AG10803 (cell line): ENCODE measurements around the gene TCTN1.
A peak's percentile ranks its signal among the peaks of the same experiment; 100 is the strongest.
"Not testable (repeated sequence)": the region's sequence is repeated elsewhere in the genome, so short reads cannot be mapped to it uniquely, and the experiment has no call there.

ENCODE experiments used
- DNase-seq: peaks from one replicate; pipeline ENCODE4 v3.0.0; 2010; ENCODE audit warnings: low read depth
- H3K4me3 ChIP-seq: 2 replicates; pipeline ENCODE4 v1.5.1; 2011; ENCODE audit warnings: mild to moderate bottlenecking, low read length, control low read depth
- TF ChIP-seq, protein P1 (sequence below): conservative IDR thresholded peaks from 2 replicates; pipeline ENCODE4 v1.5.1; 2011; ENCODE audit warnings: mild to moderate bottlenecking, low read length, control low read depth, inconsistent platforms

TCTN1 gene

DNA sequence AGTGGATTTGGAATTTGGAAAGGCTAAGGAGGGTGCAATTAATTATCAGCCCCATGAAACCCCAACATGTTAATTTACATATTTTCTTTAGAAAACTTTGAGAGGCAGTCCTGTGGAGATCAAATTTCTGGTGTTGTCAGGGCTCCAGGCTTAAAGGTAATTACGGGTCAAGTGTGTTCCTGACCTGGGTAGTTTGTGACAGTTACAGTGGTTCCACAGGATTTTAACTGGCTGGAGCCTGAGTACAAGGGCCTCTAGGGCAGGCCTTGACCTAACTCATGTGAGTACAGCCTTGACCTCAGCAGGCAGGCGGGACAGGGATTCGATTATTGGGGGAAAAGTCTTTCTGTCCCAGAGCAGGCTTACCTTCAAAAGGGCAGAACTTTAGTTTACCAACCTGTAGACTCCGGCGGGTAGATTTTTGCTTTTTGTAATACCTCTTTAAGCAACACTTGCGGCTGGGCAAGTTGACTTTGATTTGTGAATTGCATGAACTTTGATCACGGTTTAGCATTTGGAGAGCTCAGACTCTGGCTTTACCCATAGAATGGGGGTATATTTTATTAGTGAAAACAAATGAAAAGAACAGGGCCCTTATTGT is 22.4 kb upstream of the TCTN1 start:
- TF ChIP-seq, protein P1, sequence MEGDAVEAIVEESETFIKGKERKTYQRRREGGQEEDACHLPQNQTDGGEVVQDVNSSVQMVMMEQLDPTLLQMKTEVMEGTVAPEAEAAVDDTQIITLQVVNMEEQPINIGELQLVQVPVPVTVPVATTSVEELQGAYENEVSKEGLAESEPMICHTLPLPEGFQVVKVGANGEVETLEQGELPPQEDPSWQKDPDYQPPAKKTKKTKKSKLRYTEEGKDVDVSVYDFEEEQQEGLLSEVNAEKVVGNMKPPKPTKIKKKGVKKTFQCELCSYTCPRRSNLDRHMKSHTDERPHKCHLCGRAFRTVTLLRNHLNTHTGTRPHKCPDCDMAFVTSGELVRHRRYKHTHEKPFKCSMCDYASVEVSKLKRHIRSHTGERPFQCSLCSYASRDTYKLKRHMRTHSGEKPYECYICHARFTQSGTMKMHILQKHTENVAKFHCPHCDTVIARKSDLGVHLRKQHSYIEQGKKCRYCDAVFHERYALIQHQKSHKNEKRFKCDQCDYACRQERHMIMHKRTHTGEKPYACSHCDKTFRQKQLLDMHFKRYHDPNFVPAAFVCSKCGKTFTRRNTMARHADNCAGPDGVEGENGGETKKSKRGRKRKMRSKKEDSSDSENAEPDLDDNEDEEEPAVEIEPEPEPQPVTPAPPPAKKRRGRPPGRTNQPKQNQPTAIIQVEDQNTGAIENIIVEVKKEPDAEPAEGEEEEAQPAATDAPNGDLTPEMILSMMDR, result no peak
- no peak overlapping the region for H3K4me3 ChIP-seq
- no peak for DNase-seq

DNA sequence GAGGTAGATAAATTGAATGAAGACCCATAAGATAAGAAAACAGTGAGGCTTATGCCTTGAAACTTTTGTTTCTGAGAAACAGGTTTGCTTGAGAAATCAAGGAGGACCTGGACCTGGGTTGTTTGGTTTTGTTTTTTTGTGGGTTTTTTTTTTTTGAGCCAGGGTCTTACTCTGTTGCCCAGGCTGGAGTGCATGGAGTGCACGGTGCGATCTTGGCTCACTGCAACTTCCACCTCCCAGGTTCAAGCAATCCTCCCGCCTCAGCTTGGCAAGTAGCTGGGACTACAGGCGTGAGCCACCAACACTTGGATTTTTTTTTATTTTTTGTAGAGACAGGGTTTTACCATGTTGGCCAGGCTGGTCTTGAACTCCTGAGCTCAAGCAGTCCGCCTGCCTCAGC is 21.9 kb upstream of the TCTN1 start:
- no peak for DNase-seq
- H3K4me3 ChIP-seq, result no peak overlapping the region
- TF ChIP-seq, protein P1, result no peak

DNA sequence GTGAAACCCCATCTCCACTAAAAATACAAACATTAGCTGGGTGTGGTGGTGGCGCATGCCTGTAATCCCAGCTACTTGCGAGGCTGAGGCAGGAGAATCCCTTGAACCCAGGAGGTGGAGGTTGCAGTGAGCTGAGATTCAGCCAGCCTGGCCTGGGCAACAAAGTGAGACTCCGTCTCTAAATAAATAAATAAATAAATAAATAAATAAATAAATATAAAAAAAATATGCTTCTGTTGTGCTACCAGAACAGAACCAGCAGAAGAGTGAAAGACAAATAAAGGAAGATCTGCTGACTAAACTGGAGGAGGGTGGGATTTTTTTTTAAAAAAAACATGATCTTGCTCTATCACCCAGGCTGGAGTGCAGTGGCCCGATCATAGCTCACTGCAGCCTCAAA is 21.0 kb upstream of the TCTN1 start:
- not testable (repeated sequence) for DNase-seq, H3K4me3 ChIP-seq

DNA sequence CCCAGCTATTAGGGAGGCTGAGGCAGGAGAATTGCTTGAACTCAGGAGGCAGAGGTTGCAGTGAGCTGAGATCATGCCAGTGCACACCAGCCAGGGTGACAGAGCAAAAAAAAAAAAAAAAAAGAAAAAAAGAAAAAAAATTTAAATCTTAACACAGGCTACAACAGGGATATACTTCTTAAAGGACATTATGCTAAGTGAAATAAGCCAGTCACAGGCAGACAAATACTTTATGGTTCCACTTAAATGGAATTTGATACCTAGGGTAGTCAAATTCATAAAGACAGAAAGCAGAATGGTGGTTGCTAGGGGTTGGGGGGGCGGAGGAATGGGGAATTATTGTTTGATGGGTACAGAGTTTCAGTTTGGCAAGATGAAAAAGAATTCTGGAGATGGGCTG is 16.0 kb upstream of the TCTN1 start:
- TF ChIP-seq, protein P1, result no peak
- DNase-seq, result no peak
- H3K4me3 ChIP-seq, result no peak overlapping the region

DNA sequence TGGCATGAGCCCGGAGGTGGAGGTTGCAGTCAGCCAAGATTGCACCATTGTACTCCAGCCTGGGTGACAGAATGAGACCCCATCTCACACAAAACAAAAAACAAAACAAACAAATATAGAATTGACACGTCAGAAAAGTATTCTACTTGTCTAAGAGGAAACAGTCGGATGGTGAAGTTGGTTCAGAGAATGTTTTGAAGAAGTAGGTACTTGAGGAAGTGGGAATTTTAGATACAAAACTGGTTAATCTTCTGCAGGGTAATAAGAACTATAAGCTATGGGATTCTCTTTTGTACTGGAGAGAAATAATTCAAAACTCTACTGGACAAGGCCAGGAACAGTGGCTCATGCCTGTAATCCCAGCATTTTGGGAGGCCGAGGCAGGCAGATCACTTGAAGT is 14.6 kb upstream of the TCTN1 start:
- no peak overlapping the region for H3K4me3 ChIP-seq
- DNase-seq, result no peak
- TF ChIP-seq, protein P1, result no peak

DNA sequence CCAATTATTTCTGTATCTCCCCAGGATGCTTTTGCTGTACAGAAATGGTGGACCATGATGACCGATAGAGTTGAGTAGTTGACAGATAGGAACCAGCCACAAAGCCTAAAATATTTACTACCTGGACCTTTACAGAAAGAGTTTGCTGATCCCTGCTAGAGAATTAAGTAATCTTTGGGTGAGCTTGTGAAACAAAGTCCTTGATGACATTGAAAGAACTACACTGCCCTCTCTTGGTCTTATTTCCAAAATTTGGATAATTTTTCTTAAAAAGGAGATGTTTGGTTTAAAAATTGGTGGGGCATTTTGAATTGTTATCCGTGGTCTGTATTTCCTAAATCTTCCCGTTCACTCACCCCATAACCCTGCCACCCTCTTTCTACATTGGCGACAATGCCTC is 13.7 kb upstream of the TCTN1 start:
- TF ChIP-seq, protein P1, result peak; percentile 63
- no peak overlapping the region for H3K4me3 ChIP-seq
- DNase-seq, result peak; percentile 75

DNA sequence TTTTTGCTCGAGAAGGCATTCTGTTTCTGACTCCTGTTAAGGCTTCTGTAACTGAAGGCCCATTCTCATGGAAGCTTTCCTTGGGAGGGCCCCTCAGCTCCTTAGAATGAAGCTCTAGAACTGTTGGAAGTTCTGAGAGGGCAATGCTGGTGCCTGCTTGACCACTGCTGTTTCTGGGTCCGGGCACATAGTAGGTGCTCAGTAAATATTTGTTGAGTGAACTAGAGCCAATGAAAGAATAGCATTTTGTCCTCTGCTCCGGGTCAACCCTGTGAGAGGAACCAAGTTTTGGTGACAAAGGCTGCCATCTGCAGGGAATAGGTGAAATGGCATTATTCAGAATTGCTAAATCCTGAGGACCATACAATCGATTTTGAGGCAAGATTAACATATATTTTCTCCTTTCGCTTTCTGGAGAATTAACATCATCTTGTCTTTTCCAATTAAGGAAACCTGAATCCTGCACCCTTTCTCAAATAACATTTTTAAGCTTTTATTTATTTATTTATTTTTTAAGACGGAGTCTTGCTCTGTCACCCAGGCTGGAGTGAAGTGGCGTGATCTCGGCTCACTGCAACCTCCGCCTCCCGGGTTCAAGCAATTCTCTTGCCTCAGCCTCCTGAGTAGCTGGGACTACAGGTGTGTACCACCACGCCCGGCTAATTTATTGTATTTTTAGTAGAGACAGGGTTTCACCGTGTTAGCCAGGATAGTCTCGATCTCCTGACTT is 11.7 kb upstream of the TCTN1 start:
- not testable (repeated sequence) for H3K4me3 ChIP-seq
- peak; percentile 43 for DNase-seq
- TF ChIP-seq, protein P1, result peak; percentile 73

DNA sequence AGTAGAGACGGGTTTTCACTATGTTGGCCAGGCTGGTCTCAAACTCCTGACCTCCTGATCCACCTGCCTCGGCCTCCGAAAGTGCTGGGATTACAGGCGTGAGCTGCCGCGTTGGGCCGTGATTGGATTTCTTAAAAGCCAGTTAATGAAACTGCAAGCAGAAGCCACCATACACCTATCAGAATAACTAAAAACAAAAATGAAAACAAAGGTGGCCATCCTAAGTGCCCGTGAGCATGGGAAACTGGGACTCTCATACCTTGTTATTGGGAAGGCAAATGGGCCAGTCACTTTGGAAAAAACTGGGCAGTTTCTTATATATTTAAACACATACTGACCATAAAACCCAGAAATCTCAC is 7.7 kb upstream of the TCTN1 start:
- DNase-seq, result no peak
- TF ChIP-seq, protein P1, result no peak
- no peak overlapping the region for H3K4me3 ChIP-seq
